Sciatic nerve (tissue), 2 donors: ENCODE measurements around the gene KRT23. TPM values are rescaled to one million over a fixed set of nuclear protein-coding genes. Genes with fewer than 3 reads are reported as not detected.

Experiments used
- ATAC-seq: fragments of 200-7000 bp; cut with Tn5 transposase; one replicate; pipeline ENCODE4 v1.9.1; 2020; ENCODE audit warnings: mild to moderate bottlenecking, moderate library complexity
- DNase-seq: peaks from one replicate; pipeline ENCODE4 v3.0.0-alpha.2; 2020; ENCODE audit warnings: low spot score
- intact Hi-C: fragments of 100-400 bp; cut with DNase I; formaldehyde crosslinking; loops from one replicate; pipeline ENCODE4 v1.14.2; 2022
- total RNA-seq: library from RNA; stranded (reverse); fragmentation: NEBNext Ultra II Directional; extraction: Animal tissue kit (Norgen Biotek cat#: 25700); gene quantifications from one replicate; pipeline ENCODE4 v1.2.1, GENCODE V29; 2021
- donor health status: DM: no; HTN: no; CAD: no.
- donor health status: DM: no; HTN: no; CAD: no.

The KRT23 gene
- 0.53 TPM for total RNA-seq

- ATAC-seq (no peak), DNase-seq (no peak)
- intact Hi-C loops, result no loop called here
Measured at GRCh38 chr17:40937384-40937819, at the start of gene KRT23. Gene KRT23, minus strand, starts transcription at chr17:40937646. Its CDS starts 1,043 bp downstream, at chr17:40936603.

GRCh38 chr17:40986920-40987319, 49.5 kb upstream of the KRT23 start:
- intact Hi-C loops, result no loop called here
- ATAC-seq (no peak), DNase-seq (no peak)

GRCh38 chr17:40984226-40984625, 46.8 kb upstream of the KRT23 start, which contains the start of gene KRT40:
Gene KRT40, minus strand, starts transcription at chr17:40984326. Its CDS starts 53 bp downstream, at chr17:40984273.
- ATAC-seq, result no peak
- DNase-seq, result no peak
- intact Hi-C loops, result no loop called here

GRCh38 chr17:40981115-40981514, 43.7 kb upstream of the KRT23 start:
- intact Hi-C loops, result no loop called here
- DNase-seq (no peak), ATAC-seq (no peak)

GRCh38 chr17:40980596-40980995, 43.1 kb upstream of the KRT23 start:
- no peak for DNase-seq
- intact Hi-C loops, result no loop called here
- no peak for ATAC-seq

GRCh38 chr17:40980117-40980516, 42.7 kb upstream of the KRT23 start:
- intact Hi-C loops, result no loop called here
- no peak for ATAC-seq
- no peak for DNase-seq

- ATAC-seq (no peak), DNase-seq (no peak)
- intact Hi-C loops, result no loop called here
Measured at GRCh38 chr17:40978575-40979151, 41.2 kb upstream of the KRT23 start.

- no peak for DNase-seq
- no peak for ATAC-seq
- intact Hi-C loops, result no loop called here
Measured at GRCh38 chr17:40975516-40975915, 38.1 kb upstream of the KRT23 start.

GRCh38 chr17:40974366-40974765, 36.9 kb upstream of the KRT23 start:
- ATAC-seq, result no peak
- intact Hi-C loops, result no loop called here
- DNase-seq, result no peak

GRCh38 chr17:40967582-40967981, 30.1 kb upstream of the KRT23 start:
- ATAC-seq, result no peak
- intact Hi-C loops, result no loop called here
- DNase-seq, result no peak

- DNase-seq, result no peak
- intact Hi-C loops, result no loop called here
- ATAC-seq, result no peak
Measured at GRCh38 chr17:40966848-40967247, 29.4 kb upstream of the KRT23 start, which contains the start of gene KRT39. Gene KRT39, minus strand, starts transcription at chr17:40966948. Its CDS starts 92 bp downstream, at chr17:40966856.

GRCh38 chr17:40963838-40964237, 26.4 kb upstream of the KRT23 start:
- DNase-seq (no peak), ATAC-seq (no peak)
- intact Hi-C loops, result no loop called here

GRCh38 chr17:40962059-40962561, 24.7 kb upstream of the KRT23 start:
- ATAC-seq (no peak), DNase-seq (no peak)
- intact Hi-C loops, result no loop called here

GRCh38 chr17:40961591-40961990, 24.1 kb upstream of the KRT23 start:
- intact Hi-C loops, result no loop called here
- no peak for ATAC-seq

GRCh38 chr17:40960144-40960543, 22.7 kb upstream of the KRT23 start:
- no peak for DNase-seq
- ATAC-seq, result no peak
- intact Hi-C loops, result no loop called here

More at GRCh38 chr17:40961591-40961990, 24.1 kb upstream of the KRT23 start:
- no peak for DNase-seq

- DNase-seq (no peak), ATAC-seq (no peak)
- intact Hi-C loops, result no loop called here
Measured at GRCh38 chr17:40958086-40958953, 20.9 kb upstream of the KRT23 start.

GRCh38 chr17:40956401-40957254, 19.2 kb upstream of the KRT23 start:
- no peak for ATAC-seq
- no peak for DNase-seq
- intact Hi-C loops, result no loop called here

GRCh38 chr17:40953881-40954280, 16.4 kb upstream of the KRT23 start:
- ATAC-seq (no peak), DNase-seq (no peak)
- intact Hi-C loops, result no loop called here

- ATAC-seq, result no peak
- no peak for DNase-seq
- intact Hi-C loops, result no loop called here
Measured at GRCh38 chr17:40952661-40953060, 15.2 kb upstream of the KRT23 start.
